HFFc6 (cell line): Measurements from ENCODE around the gene PTRH1. TPM values are rescaled to one million over a fixed set of nuclear protein-coding genes. Genes with fewer than 3 reads are reported as not detected.

Experiments used
- DNase-seq: peaks from one replicate; pipeline ENCODE4 v3.0.0-alpha.2; 2018
- H3K27ac Mint-ChIP-seq: 2 replicates; pipeline ENCODE4 v1.8.0; 2020; ENCODE audit warnings: mild to moderate bottlenecking, mixed read lengths
- H3K27me3 Mint-ChIP-seq: 2 replicates; pipeline ENCODE4 v1.8.0; 2021; ENCODE audit warnings: mild to moderate bottlenecking, moderate library complexity, mixed read lengths; ENCODE audit not compliant: insufficient read depth
- H3K36me3 Mint-ChIP-seq: 2 replicates; pipeline ENCODE4 v1.8.0; 2021; ENCODE audit warnings: low read depth, mixed read lengths
- H3K4me1 Mint-ChIP-seq: 2 replicates; pipeline ENCODE4 v1.8.0; 2020; ENCODE audit warnings: low read depth, mixed read lengths
- H3K4me3 Mint-ChIP-seq: 2 replicates; pipeline ENCODE4 v1.8.0; 2020; ENCODE audit warnings: mild to moderate bottlenecking, moderate library complexity, mixed read lengths
- H3K9me3 Mint-ChIP-seq: 2 replicates; pipeline ENCODE4 v1.8.0; 2020; ENCODE audit warnings: mild to moderate bottlenecking, mixed read lengths
- CTCF ChIP-seq: fragments of 200-600 bp; sonication (generic); IDR thresholded peaks from 2 replicates; pipeline ENCODE4 v1.5.0; 2021; ENCODE audit warnings: antibody characterized with exemption, mild to moderate bottlenecking
- total RNA-seq, 6 experiments: library from RNA; stranded (reverse); fragmentation: NEBNext Ultra II Directional; extraction: Animal tissue kit (Norgen Biotek cat#: 25700); gene quantifications; 2 replicates in 1 of 6; 3 replicates in 5 of 6; pipeline ENCODE4 v1.2.3, GENCODE V29; 2021

The PTRH1 gene
- total RNA-seq, 6 experiments from 2014 or later = 21.0 to 22.1 (median 21.5) TPM

- H3K4me3 Mint-ChIP-seq = no peak overlapping the region
- H3K27me3 Mint-ChIP-seq = no peaks in the 10 kb centered on the region; the same call in 1 of the 2 replicates
- peaks cover 16% of the 10 kb centered on the region for H3K4me1 Mint-ChIP-seq
- DNase-seq = no peak
- no peaks in the 10 kb centered on the region for H3K9me3 Mint-ChIP-seq
- H3K27ac Mint-ChIP-seq = no peak overlapping the region
- H3K36me3 Mint-ChIP-seq = peaks cover 34% of the 10 kb centered on the region
- TF ChIP-seq CTCF = no peak
Observed at GRCh38 chr9:127692071-127692470, 23.4 kb downstream of the PTRH1 start.

- Mint-ChIP-seq H3K4me3 (no peak overlapping the region), H3K36me3 (peaks cover 38% of the 10 kb centered on the region), H3K4me1 (peaks cover 21% of the 10 kb centered on the region), H3K27me3 (no peaks in the 10 kb centered on the region; the same call in 1 of the 2 replicates), H3K9me3 (no peaks in the 10 kb centered on the region), H3K27ac (no peak overlapping the region)
- TF ChIP-seq CTCF = no peak
- DNase-seq = no peak
Observed at GRCh38 chr9:127690735-127691134, 24.7 kb downstream of the PTRH1 start.

GRCh38 chr9:127689329-127690000, 26.0 kb downstream of the PTRH1 start:
- H3K4me1 Mint-ChIP-seq = peaks cover 19% of the 10 kb centered on the region
- TF ChIP-seq CTCF = no peak
- no peak overlapping the region for H3K4me3 Mint-ChIP-seq
- H3K9me3 Mint-ChIP-seq = no peaks in the 10 kb centered on the region
- H3K27me3 Mint-ChIP-seq = peaks cover 3% of the 10 kb centered on the region
- no peak for DNase-seq
- peaks cover 43% of the 10 kb centered on the region for H3K36me3 Mint-ChIP-seq
- no peak overlapping the region for H3K27ac Mint-ChIP-seq

GRCh38 chr9:127686461-127687393, 28.7 kb downstream of the PTRH1 start:
- H3K4me3 Mint-ChIP-seq = no peak overlapping the region
- H3K36me3 Mint-ChIP-seq = peaks cover 51% of the 10 kb centered on the region
- H3K9me3 Mint-ChIP-seq = no peaks in the 10 kb centered on the region
- peaks cover 35% of the 10 kb centered on the region for H3K4me1 Mint-ChIP-seq
- no peak overlapping the region for H3K27ac Mint-ChIP-seq
- H3K27me3 Mint-ChIP-seq = peaks cover 3% of the 10 kb centered on the region
- no peak for DNase-seq
- no peak for TF ChIP-seq CTCF

- Mint-ChIP-seq H3K27ac (peak overlapping the region; percentile 97), H3K27me3 (peaks cover 3% of the 10 kb centered on the region), H3K4me3 (peak overlapping the region; percentile 80), H3K36me3 (peaks cover 45% of the 10 kb centered on the region), H3K4me1 (peaks cover 39% of the 10 kb centered on the region), H3K9me3 (no peaks in the 10 kb centered on the region)
- no peak; the same call in 1 of the 2 replicates for TF ChIP-seq CTCF
- peak; percentile 80 for DNase-seq
Observed at GRCh38 chr9:127684576-127684975, 30.9 kb downstream of the PTRH1 start.
